Measurements from ENCODE around the gene PLD1.

Gene PLD1

GRCh38 chr3:171774521-171774920 is 35.8 kb downstream of the PLD1 start:
- DNase-seq (ENCODE audit: low spot score) = no peak

- DNase-seq (ENCODE audit: low spot score) = peak; percentile 63
These were observed 37.7 kb downstream of the PLD1 start for GRCh38 chr3:171772427-171773056.

DNA sequence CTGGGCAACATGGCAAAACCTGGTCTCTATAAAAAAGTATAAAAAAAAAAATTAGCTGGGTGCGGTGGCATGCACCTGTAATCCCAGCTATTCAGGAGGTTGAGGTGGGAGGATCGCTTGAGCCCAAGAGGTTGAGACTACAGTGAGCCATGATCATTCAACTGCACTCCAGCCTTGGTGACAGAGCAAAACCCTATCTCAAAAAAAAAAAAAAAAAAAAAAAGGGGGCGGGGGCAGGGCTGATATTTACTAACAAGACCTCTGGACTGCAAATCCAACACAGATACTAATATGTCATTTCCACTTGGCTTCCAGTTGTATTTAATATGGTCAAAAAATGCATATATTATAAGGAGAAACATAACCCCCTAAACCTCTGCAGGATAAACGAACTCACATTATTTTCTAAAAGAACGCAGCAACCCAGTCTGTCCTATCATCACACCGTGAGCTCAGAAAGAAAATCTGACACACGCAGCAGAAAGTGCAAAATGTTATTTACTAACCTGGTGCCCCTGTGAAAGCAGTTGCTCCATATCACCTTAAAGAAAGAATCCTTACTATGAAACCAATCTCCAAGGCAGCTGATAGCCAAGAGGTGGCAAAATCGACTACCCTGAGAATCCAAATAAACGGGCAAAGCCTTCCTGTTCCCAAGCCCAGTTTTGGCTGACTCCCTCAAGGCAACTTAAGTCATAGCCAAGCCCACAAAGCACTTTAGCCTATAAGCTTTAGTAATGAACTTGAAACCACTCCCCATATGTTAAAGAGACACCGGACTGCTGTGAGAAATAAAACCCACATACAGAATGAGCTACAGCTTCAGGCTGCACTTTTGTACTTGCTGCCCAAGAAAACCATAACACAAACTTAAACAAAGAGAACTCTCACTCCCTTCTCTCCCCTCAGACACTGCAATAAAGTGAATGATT is 39.3 kb downstream of the PLD1 start:
- no peak for DNase-seq (ENCODE audit: low spot score)

DNA sequence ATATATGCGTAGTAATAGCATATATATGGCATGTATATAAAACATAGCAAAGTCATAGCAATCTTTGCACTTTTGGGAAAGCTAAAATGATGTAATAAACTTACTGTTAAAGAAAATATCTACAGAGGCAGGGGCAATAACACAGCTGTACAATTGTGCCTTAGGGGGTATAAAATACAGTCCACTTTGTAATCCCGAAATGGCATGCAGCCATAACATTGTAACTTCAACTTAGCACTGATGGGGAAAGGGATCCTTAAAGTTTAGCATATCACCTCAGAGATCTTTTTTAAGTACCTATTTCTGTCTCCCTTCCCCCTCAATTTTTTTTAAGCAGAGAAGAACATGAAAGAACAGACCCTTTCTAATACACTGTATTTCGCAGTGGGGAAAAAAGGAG is 40.8 kb downstream of the PLD1 start:
- no peak for DNase-seq (ENCODE audit: low spot score)

DNA sequence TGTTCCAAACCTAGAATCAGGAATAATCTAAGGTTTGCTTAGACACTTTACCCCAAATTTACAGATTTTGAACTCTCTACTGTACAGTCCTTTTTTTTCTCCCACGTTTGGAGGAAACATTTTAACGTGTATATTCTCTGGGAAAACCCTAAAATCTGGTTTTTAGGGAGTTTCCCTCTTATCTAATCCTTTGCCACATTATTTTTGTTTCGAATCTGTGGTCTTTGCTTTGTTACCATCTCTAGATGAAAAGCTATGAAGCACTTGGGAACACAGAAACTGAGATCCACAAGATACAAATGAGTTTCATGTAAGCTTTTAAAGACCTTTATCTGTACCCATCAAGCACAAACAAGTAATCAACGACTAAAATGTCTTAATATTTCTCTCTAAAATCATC is 41.3 kb downstream of the PLD1 start:
- no peak for DNase-seq (ENCODE audit: low spot score)

- DNase-seq (ENCODE audit: low spot score) = no peak
These were observed 41.9 kb downstream of the PLD1 start for GRCh38 chr3:171768281-171768900.

GRCh38 chr3:171765511-171765887 is 44.8 kb downstream of the PLD1 start:
- DNase-seq (ENCODE audit: low spot score) = no peak

DNA sequence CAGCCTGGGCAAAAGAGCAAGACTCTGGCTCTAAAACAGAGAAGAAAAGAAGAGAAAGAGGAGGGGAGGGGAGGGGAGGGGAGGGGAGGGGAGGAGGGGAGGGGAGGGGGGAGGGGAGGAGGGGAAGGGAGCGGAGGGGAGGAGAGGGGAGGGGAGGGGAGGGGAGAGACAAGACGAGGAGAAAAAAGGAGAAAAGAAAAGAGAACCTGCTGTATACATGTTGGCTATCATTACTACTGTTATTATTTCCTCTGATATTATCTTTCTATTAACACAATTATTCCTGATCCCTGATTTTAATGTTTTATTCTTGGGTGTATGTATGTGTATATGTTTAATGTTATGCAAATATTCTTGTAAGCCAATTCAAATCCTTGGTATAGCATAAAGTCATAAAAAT is 46.9 kb downstream of the PLD1 start:
- no peak for DNase-seq (ENCODE audit: low spot score)

DNA sequence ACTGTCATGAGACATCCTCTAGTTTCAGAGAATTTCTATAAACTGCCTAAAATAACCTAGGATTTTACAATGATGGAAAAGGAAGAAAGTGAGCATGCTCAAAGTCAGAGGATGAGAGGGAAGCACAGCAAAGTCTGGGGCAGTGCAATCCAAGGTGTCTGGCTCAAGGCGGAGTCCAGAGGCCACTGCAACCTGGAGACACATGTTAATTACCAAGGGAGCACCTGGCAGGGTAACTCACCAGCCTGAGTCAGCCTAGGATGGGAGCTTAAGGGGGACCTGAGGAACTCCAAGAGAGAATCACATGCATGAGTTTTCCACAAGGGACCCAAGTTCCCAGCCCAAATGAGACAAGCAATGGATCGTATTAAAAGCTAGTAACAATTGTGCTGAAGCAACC is 49.8 kb downstream of the PLD1 start:
- DNase-seq (ENCODE audit: low spot score) = no peak

DNA sequence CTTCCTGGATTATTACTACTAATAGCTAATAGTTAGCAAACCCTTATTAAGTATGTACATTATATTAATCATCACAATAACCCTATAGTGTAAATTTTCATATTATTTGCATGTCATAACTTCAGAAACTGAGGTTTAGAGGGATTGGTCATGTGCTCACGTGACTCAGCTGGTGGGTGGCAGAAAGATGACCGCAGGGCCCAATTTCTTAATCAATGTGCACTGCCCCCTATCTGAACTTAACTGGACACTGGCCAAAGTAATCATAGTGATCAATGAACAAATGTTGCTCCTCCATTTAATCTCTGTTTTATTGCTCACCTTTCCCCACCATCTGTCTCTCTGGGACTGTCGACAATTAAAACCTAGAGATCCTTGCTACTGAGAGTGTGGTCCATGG is 52.2 kb downstream of the PLD1 start:
- no peak for DNase-seq (ENCODE audit: low spot score)

DNA sequence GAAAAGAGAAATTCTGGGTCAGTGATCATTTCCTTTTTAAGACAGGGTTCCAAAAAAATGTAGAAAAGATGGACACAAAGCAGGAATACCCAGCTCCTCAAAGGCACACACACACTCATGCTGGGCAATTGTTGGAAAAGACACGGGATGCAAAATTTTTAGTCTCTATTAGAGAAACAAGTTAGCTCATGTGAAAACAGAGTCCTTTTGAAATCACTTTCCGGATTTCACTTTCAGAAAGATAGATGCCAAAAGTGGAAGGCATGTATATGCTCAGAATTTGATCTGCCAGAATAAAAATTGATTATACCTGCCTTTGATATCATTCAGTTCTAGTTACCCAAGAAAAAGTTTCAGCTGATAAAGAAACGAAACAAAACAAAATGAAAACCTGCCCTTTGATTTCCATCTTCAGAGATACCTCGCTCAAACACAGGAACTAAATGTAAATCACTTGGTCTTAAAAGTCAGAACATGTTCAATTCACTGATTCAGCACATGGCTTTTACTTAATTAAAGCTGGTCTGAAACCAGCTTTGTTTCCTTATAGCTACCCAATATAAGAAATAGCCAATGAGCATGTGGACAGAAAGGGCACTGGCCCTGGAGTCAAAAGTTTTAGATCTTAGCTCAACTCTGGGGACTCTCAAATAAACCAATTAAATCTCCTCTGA is 52.8 kb downstream of the PLD1 start:
- no peak for DNase-seq (ENCODE audit: low spot score)

GRCh38 chr3:171755656-171756055 is 54.6 kb downstream of the PLD1 start:
- no peak for DNase-seq (ENCODE audit: low spot score)

DNA sequence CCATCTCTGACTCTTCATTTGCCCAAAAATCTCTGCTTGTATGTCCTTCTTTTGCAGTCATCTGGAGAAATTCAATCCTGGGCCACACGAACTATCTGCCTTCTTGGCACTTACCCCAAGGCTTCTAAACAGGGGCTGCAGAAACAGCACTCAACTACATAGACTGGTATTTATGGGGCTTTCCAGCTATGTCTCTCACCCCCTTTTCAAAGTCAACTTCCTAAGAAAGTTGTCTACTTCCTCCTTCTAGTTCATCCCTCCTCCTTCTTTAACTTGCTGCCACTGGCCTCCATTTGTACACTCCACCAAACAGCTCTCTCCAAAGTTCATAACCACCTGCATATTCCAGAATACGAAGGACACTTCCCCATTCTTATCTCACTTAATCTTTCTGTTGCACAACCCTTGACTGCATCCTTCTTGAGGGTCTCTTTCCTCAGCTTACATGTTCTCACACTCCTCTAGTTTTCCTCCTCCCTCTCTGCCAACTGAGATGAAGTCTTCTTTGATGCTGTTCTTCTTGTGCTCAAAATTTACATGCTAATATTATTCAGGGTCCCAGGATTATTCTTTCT is 55.2 kb downstream of the PLD1 start:
- DNase-seq (ENCODE audit: low spot score) = no peak

- no peak for DNase-seq (ENCODE audit: low spot score)
These were observed 56.4 kb downstream of the PLD1 start for GRCh38 chr3:171753665-171754408.

DNA sequence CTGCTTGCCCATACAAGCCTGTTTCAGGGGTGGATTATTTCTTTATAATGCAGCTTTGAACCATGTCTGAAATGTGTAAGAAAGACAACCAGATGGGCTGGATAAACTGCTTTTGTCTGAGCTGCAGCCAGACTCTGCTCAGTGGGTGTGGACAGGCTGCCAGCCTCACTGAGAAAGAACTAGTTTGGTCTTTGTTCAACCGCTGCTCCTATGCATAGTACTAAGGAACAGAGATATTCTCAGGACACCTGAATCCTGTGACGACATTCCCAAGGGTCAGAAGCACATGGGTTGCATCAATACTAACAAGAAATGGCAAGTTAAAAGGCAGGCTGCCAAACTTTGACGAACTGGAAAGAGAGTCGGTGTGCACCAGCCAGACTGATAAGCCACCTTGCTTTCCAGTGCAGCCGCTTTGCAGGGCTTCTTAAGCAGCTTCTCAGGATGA is 57.2 kb downstream of the PLD1 start:
- DNase-seq (ENCODE audit: low spot score) = peak; percentile 52

GRCh38 chr3:171752329-171752728 is 58.0 kb downstream of the PLD1 start:
- no peak for DNase-seq (ENCODE audit: low spot score)

- no peak for DNase-seq (ENCODE audit: low spot score)
These were observed 61.2 kb downstream of the PLD1 start for GRCh38 chr3:171749124-171749523.

GRCh38 chr3:171748064-171748924 is 62.0 kb downstream of the PLD1 start:
- no peak for DNase-seq (ENCODE audit: low spot score)

DNA sequence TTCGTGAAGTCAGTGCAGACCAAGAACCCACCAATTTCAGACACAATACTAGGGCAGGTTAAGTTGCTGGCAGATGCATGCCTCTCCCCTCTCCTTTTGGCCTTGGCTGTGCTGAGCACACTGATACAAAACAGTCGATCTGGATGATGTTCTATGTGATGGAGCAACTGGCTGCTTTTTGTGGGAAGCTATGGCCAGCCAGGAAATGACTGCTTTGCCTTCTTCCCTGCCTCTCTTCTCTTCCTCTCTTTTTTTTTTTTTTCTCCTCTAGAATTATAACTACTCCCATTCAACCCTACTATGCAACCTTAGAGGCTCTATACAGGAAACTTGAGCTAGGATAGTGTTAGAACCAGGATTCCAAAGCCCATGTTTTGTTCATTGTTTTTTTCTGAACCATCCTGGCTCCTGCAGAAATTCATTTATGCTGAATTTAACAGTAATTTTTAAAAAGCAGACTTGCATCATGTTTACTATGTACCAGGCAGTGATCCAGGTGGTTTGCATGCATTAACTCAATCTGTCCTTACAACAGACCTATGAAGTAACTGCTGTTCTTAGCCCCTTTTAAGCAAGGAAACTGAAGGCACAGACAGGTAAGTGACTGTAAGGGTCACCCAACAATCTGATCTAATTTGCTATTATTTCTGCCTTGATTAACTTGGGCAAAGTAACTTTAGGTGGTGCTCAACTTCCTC is 62.9 kb downstream of the PLD1 start:
- no peak for DNase-seq (ENCODE audit: low spot score)
